ENCODE measurements around the gene HAGHL. TPM values are rescaled to one million over a fixed set of nuclear protein-coding genes. Genes with fewer than 3 reads are reported as not detected.

Gene HAGHL
- total and polyA plus RNA-seq, 4 donors: 0.25 to 1.1 (median 0.49) TPM

- WGBS: 7% methylated on average over 91 of the region's 91 CpGs
- peak; percentile 98 for DNase-seq (ENCODE audit: low spot score)
- H3K4me1 ChIP-seq (ENCODE audit: control insufficient read depth in 4 of 4, insufficient read depth in 4 of 4, low read length in 3 of 4): peaks cover 28 to 58% (median 47%) of the 10 kb centered on the region in 4 donors
- peak within 1 kb of the TSS; percentile 60 to 68 for H3K27ac ChIP-seq (ENCODE audit: low read depth in 1 of 2, low read length in 2 of 2)
- TF ChIP-seq YY1 (IDR thresholded peaks at IDR 0.05) (peak; percentile 79), RAD21 (IDR thresholded peaks at IDR 0.05) (no peak), NR2F2 (IDR thresholded peaks at IDR 0.05) (peak; percentile 22), SP1 (IDR thresholded peaks at IDR 0.05) (peak; percentile 55), GABPA (IDR thresholded peaks at IDR 0.05 in 1 of 2, conservative IDR thresholded peaks at IDR 0.05 in 1 of 2) (peak; percentile 86 to 95)
- peak within 1 kb of the TSS; percentile 57 to 85 (median 61) for H3K4me3 ChIP-seq (ENCODE audit: low read depth in 1 of 3, low read length in 3 of 3)
- no peak within 1 kb of the TSS for H3K9ac ChIP-seq (ENCODE audit: low read depth in 1 of 2, low read length in 2 of 2)
- H3K9me3 ChIP-seq (ENCODE audit: control insufficient read depth in 4 of 4, low read length in 3 of 4): no peaks in the 10 kb centered on the region
- no peaks in the 10 kb centered on the region for H3K27me3 ChIP-seq (ENCODE audit: control insufficient read depth in 4 of 4, insufficient read depth in 4 of 4, low read length in 3 of 4)
- peaks cover 8 to 21% (median 12%) of the 10 kb centered on the region in 4 donors for H3K36me3 ChIP-seq (ENCODE audit: control insufficient read depth in 4 of 4, insufficient read depth in 3 of 4, low read depth in 1 of 4, low read length in 3 of 4)
These were observed 42.7 kb upstream of the HAGHL start, which contains the start of gene JMJD8 for GRCh38 chr16:684071-684794. Gene JMJD8, minus strand, starts transcription at chr16:684334. Its CDS starts 15 bp downstream, at chr16:684319.

- peaks cover 32 to 62% (median 50%) of the 10 kb centered on the region in 4 donors for H3K4me1 ChIP-seq (ENCODE audit: control insufficient read depth in 4 of 4, insufficient read depth in 4 of 4, low read length in 3 of 4)
- no peak for DNase-seq (ENCODE audit: low spot score)
- no peak overlapping the region for H3K9ac ChIP-seq (ENCODE audit: low read depth in 1 of 2, low read length in 2 of 2)
- no peaks in the 10 kb centered on the region for H3K27me3 ChIP-seq (ENCODE audit: control insufficient read depth in 4 of 4, insufficient read depth in 4 of 4, low read length in 3 of 4)
- 96% methylated on average over 61 of the region's 61 CpGs for WGBS
- no peak overlapping the region for H3K27ac ChIP-seq (ENCODE audit: low read depth in 1 of 2, low read length in 2 of 2)
- peaks cover 8 to 21% (median 12%) of the 10 kb centered on the region in 4 donors for H3K36me3 ChIP-seq (ENCODE audit: control insufficient read depth in 4 of 4, insufficient read depth in 3 of 4, low read depth in 1 of 4, low read length in 3 of 4)
- peak overlapping the region in 1 of 3 donors; percentile 85 for H3K4me3 ChIP-seq (ENCODE audit: low read depth in 1 of 3, low read length in 3 of 3)
- H3K9me3 ChIP-seq (ENCODE audit: control insufficient read depth in 4 of 4, low read length in 3 of 4): no peaks in the 10 kb centered on the region
- no peak for TF ChIP-seq REST (IDR thresholded peaks at IDR 0.05)
- no peak for TF ChIP-seq FOXA1 (IDR thresholded peaks at IDR 0.05)
- TF ChIP-seq CTCF (IDR thresholded peaks at IDR 0.05; ENCODE audit: low read depth, low read length, missing input control): no peak
- TF ChIP-seq YY1 (IDR thresholded peaks at IDR 0.05): no peak
- no peak for TF ChIP-seq RAD21 (IDR thresholded peaks at IDR 0.05)
- no peak for TF ChIP-seq GABPA (IDR thresholded peaks at IDR 0.05 in 1 of 2, conservative IDR thresholded peaks at IDR 0.05 in 1 of 2)
- no peak for TF ChIP-seq RXRA (IDR thresholded peaks at IDR 0.05)
- TF ChIP-seq ATF3 (IDR thresholded peaks at IDR 0.05): no peak
- TF ChIP-seq EGR1 (IDR thresholded peaks at IDR 0.05; ENCODE audit: low read depth in 2 of 2): no peak
These were observed 41.8 kb upstream of the HAGHL start for GRCh38 chr16:684961-685696.

Measured in liver (tissue), 9 donors.